K562 (cell line): ENCODE measurements around the gene CGREF1. TPM values are rescaled to one million over a fixed set of nuclear protein-coding genes. Genes with fewer than 3 reads are reported as not detected.

Experiments
- CREB3L1 ChIP-seq: fragments of 450-650 bp; IDR thresholded peaks from 2 replicates; pipeline ENCODE4 v1.6.1; 2014; ENCODE audit warnings: low read depth, mild to moderate bottlenecking, moderate library complexity, borderline replicate concordance
- CSDE1 ChIP-seq, 2 experiments: fragments of 450-650 bp; IDR thresholded peaks; 2 replicates each; pipeline ENCODE4 v1.6.1; 2016; ENCODE audit warnings: mild to moderate bottlenecking in 1 of 2
- DMBX1 ChIP-seq: fragments of 250-450 bp; sonication (Bioruptor Pico); IDR thresholded peaks from 2 replicates; pipeline ENCODE4 v1.8.0; 2022; ENCODE audit warnings: inconsistent platforms, mild to moderate bottlenecking, moderate library complexity, borderline replicate concordance
- IRF1 ChIP-seq: sonication (generic); formaldehyde crosslinking; IDR thresholded peaks from 2 replicates; pipeline ENCODE4 v1.8.0; 2022; ENCODE audit warnings: missing genetic modification reagents, mild to moderate bottlenecking, borderline replicate concordance
- KLF16 ChIP-seq: IDR thresholded peaks from 2 replicates; pipeline ENCODE4 v1.6.1; 2016; ENCODE audit warnings: antibody characterized with exemption
- NR4A1 ChIP-seq, 2 experiments: fragments of 250-450 bp in 1 of 2; fragments of 450-650 bp in 1 of 2; sonication (Bioruptor Pico) in 1 of 2; IDR thresholded peaks; 2 replicates each; pipeline versions ENCODE4 v1.4.0 to v1.6.1; 2016 to 2020; ENCODE audit warnings: mild to moderate bottlenecking in 2 of 2, missing compliant biosample characterization in 1 of 2, missing genetic modification characterization in 1 of 2, moderate library complexity in 1 of 2
- OTX1 ChIP-seq: fragments of 450-650 bp; formaldehyde crosslinking; IDR thresholded peaks from 2 replicates; pipeline ENCODE4 v1.4.0; 2022; ENCODE audit warnings: mild to moderate bottlenecking
- POLR2A ChIP-seq: fragments of 450-650 bp; conservative IDR thresholded peaks from 2 replicates; pipeline ENCODE4 v1.6.1; 2016
- PPARD ChIP-seq: fragments of 250-450 bp; sonication (Bioruptor Pico); IDR thresholded peaks from 2 replicates; pipeline ENCODE4 v1.8.0; 2022; ENCODE audit warnings: inconsistent platforms, mild to moderate bottlenecking, moderate library complexity
- SREBF2 ChIP-seq: sonication (generic); formaldehyde crosslinking; IDR thresholded peaks from 2 replicates; pipeline ENCODE4 v1.4.0; 2020; ENCODE audit warnings: mild to moderate bottlenecking, missing genetic modification reagents
- TAF9B ChIP-seq: fragments of 450-650 bp; IDR thresholded peaks from 2 replicates; pipeline ENCODE4 v1.6.1; 2018; ENCODE audit warnings: mild to moderate bottlenecking; ENCODE audit not compliant: partially characterized antibody
- TEAD2 ChIP-seq: fragments of 450-650 bp; IDR thresholded peaks from 2 replicates; pipeline ENCODE4 v1.6.1; 2016; ENCODE audit warnings: missing genetic modification characterization, control low read depth, missing compliant biosample characterization
- U2AF1 ChIP-seq: fragments of 200-400 bp; formaldehyde crosslinking; optimal IDR thresholded peaks from 2 replicates; pipeline ENCODE3; 2017; ENCODE audit warnings: mild to moderate bottlenecking, low read depth, low read length, moderate library complexity
- ZBTB1 ChIP-seq: sonication (generic); formaldehyde crosslinking; IDR thresholded peaks from 2 replicates; pipeline ENCODE4 v1.8.1; 2023; ENCODE audit warnings: missing genetic modification reagents, low read depth, mild to moderate bottlenecking, borderline replicate concordance
- ZNF699 ChIP-seq: fragments of 250-450 bp; sonication (Bioruptor Pico); IDR thresholded peaks from 2 replicates; pipeline ENCODE4 v1.8.0; 2021; ENCODE audit warnings: mild to moderate bottlenecking, moderate library complexity; ENCODE audit not compliant: insufficient replicate concordance
- polyA plus RNA-seq, 8 experiments: library from polyadenylated mRNA; depleted of rRNA in 4 of 8; stranded (reverse) in 5 of 8; unstranded in 3 of 8; fragments of >200 nt; fragmentation: Nextera tagmentation in 2 of 8; fragmentation: Illumina TruSeq in 1 of 8; extraction: Ambion mirVana in 2 of 8; extraction: Trizol in 1 of 8; gene quantifications; 2 replicates each; pipeline versions ENCODE4 v1.2.1 to v1.2.3, GENCODE V29; 2011 to 2014; ENCODE audit warnings: inconsistent platforms in 1 of 8, missing spikeins in 1 of 8
- total RNA-seq, 7 experiments: library from RNA; depleted of rRNA in 6 of 7; stranded (reverse); fragments of >200 nt in 6 of 7; fragmentation: Illumina TruSeq in 2 of 7; extraction: Trizol in 2 of 7; gene quantifications; 2 replicates each; pipeline versions ENCODE4 v1.2.1 to v1.2.3, GENCODE V29; 2011 to 2021; ENCODE audit warnings: low replicate concordance in 1 of 7
- TF ChIP-seq, protein P1 (sequence below), 3 experiments: fragments of 200-800 bp in 1 of 3; fragments of 250-450 bp in 1 of 3; fragments of 450-650 bp in 1 of 3; sonication (Bioruptor Pico) in 1 of 3; sonication (Bioruptor generic) in 1 of 3; formaldehyde crosslinking in 1 of 3; IDR thresholded peaks; 2 replicates each; pipeline versions ENCODE4 v1.6.1 to v1.8.0; 2016 to 2022; ENCODE audit warnings: mild to moderate bottlenecking in 2 of 3, missing genetic modification characterization in 2 of 3, missing compliant biosample characterization in 1 of 3, moderate library complexity in 1 of 3
- TF ChIP-seq, protein P2 (sequence below): fragments of 450-650 bp; IDR thresholded peaks from 2 replicates; pipeline ENCODE4 v1.6.1; 2016; ENCODE audit warnings: mild to moderate bottlenecking

Gene CGREF1
- total and polyA plus RNA-seq, 9 of the 15 experiments (the other 6 are each of a cell fraction or from before 2014, with no cell fraction given), result 0.07 to 0.50 (median 0.37) TPM

- TF ChIP-seq, protein P1, sequence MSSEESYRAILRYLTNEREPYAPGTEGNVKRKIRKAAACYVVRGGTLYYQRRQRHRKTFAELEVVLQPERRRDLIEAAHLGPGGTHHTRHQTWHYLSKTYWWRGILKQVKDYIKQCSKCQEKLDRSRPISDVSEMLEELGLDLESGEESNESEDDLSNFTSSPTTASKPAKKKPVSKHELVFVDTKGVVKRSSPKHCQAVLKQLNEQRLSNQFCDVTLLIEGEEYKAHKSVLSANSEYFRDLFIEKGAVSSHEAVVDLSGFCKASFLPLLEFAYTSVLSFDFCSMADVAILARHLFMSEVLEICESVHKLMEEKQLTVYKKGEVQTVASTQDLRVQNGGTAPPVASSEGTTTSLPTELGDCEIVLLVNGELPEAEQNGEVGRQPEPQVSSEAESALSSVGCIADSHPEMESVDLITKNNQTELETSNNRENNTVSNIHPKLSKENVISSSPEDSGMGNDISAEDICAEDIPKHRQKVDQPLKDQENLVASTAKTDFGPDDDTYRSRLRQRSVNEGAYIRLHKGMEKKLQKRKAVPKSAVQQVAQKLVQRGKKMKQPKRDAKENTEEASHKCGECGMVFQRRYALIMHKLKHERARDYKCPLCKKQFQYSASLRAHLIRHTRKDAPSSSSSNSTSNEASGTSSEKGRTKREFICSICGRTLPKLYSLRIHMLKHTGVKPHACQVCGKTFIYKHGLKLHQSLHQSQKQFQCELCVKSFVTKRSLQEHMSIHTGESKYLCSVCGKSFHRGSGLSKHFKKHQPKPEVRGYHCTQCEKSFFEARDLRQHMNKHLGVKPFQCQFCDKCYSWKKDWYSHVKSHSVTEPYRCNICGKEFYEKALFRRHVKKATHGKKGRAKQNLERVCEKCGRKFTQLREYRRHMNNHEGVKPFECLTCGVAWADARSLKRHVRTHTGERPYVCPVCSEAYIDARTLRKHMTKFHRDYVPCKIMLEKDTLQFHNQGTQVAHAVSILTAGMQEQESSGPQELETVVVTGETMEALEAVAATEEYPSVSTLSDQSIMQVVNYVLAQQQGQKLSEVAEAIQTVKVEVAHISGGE (CRISPR knock-in tag; IDR thresholded peaks at IDR 0.05), result peak in 1 of 3 experiments; percentile 82; a peak in 2 of 6 replicates
- no peak for TF ChIP-seq POLR2A
- TF ChIP-seq CREB3L1, result peak; percentile 72
- TF ChIP-seq KLF16, result peak; percentile 74
- TF ChIP-seq DMBX1 (CRISPR knock-in tag), result peak; percentile 80; the same call in 1 of the 2 replicates
- TF ChIP-seq, protein P2, sequence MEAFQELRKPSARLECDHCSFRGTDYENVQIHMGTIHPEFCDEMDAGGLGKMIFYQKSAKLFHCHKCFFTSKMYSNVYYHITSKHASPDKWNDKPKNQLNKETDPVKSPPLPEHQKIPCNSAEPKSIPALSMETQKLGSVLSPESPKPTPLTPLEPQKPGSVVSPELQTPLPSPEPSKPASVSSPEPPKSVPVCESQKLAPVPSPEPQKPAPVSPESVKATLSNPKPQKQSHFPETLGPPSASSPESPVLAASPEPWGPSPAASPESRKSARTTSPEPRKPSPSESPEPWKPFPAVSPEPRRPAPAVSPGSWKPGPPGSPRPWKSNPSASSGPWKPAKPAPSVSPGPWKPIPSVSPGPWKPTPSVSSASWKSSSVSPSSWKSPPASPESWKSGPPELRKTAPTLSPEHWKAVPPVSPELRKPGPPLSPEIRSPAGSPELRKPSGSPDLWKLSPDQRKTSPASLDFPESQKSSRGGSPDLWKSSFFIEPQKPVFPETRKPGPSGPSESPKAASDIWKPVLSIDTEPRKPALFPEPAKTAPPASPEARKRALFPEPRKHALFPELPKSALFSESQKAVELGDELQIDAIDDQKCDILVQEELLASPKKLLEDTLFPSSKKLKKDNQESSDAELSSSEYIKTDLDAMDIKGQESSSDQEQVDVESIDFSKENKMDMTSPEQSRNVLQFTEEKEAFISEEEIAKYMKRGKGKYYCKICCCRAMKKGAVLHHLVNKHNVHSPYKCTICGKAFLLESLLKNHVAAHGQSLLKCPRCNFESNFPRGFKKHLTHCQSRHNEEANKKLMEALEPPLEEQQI, result no peak
- no peak for TF ChIP-seq PPARD
- no peak for TF ChIP-seq ZBTB1 (CRISPR knock-in tag)
- TF ChIP-seq TAF9B, result no peak
- peak; percentile 67; the same call in 1 of the 2 replicates for TF ChIP-seq OTX1 (CRISPR knock-in tag)
- TF ChIP-seq IRF1 (CRISPR knock-in tag), result no peak
- TF ChIP-seq TEAD2 (tag), result no peak
- TF ChIP-seq NR4A1 (CRISPR knock-in tag; IDR thresholded peaks at IDR 0.05), result peak; percentile 41; the same call in 1 of the 2 replicates
- TF ChIP-seq NR4A1 (tag; IDR thresholded peaks at IDR 0.05), result peak; percentile 88
- TF ChIP-seq ZNF699, result no peak
- no peak for TF ChIP-seq SREBF2 (CRISPR knock-in tag)
- TF ChIP-seq U2AF1, result no peak
- no peak for TF ChIP-seq CSDE1 (IDR thresholded peaks at IDR 0.05)
Observed at GRCh38 chr2:27092696-27093429, 26.1 kb downstream of the CGREF1 start (continued).
